IPS-18a (cell line): Measurements from ENCODE around the gene OMA1.
"Not testable (repeated sequence)": the region's sequence is repeated elsewhere in the genome, so short reads cannot be mapped to it uniquely, and the experiment has no call there.

Experiments used
- H3K27ac ChIP-seq: one replicate; pipeline ENCODE4 v1.5.1; 2013; ENCODE audit warnings: low read length
- H3K27me3 ChIP-seq: one replicate; pipeline ENCODE4 v1.6.1; 2013; ENCODE audit warnings: mild to moderate bottlenecking, low read length; ENCODE audit not compliant: control insufficient read depth, insufficient read depth
- H3K36me3 ChIP-seq: one replicate; pipeline ENCODE4 v1.6.1; 2013; ENCODE audit warnings: low read depth, low read length; ENCODE audit not compliant: control insufficient read depth
- H3K4me1 ChIP-seq: one replicate; pipeline ENCODE4 v1.6.1; 2013; ENCODE audit warnings: low read depth, low read length; ENCODE audit not compliant: control insufficient read depth
- H3K4me3 ChIP-seq: one replicate; pipeline ENCODE4 v1.5.1; 2013; ENCODE audit warnings: low read length
- H3K9ac ChIP-seq: one replicate; pipeline ENCODE4 v1.6.1; 2013; ENCODE audit warnings: mild to moderate bottlenecking, low read length, moderate library complexity
- H3K9me3 ChIP-seq: one replicate; pipeline ENCODE4 v1.6.1; 2013; ENCODE audit warnings: low read depth, low read length; ENCODE audit not compliant: control insufficient read depth

OMA1 gene

GRCh38 chr1:58572690-58573089 is 26.2 kb upstream of the OMA1 start:
- no peak overlapping the region for H3K4me3 ChIP-seq
- peaks cover 29% of the 10 kb centered on the region for H3K27me3 ChIP-seq
- H3K9ac ChIP-seq = no peak overlapping the region
- H3K4me1 ChIP-seq = peaks cover 21% of the 10 kb centered on the region
- no peaks in the 10 kb centered on the region for H3K36me3 ChIP-seq
- H3K9me3 ChIP-seq = no peaks in the 10 kb centered on the region
- H3K27ac ChIP-seq = no peak overlapping the region

GRCh38 chr1:58571616-58572015 is 25.1 kb upstream of the OMA1 start:
- H3K36me3 ChIP-seq = no peaks in the 10 kb centered on the region
- H3K27ac ChIP-seq = no peak overlapping the region
- peaks cover 21% of the 10 kb centered on the region for H3K4me1 ChIP-seq
- no peak overlapping the region for H3K4me3 ChIP-seq
- H3K27me3 ChIP-seq = peaks cover 19% of the 10 kb centered on the region
- H3K9me3 ChIP-seq = no peaks in the 10 kb centered on the region
- no peak overlapping the region for H3K9ac ChIP-seq

- H3K9ac ChIP-seq = no peak overlapping the region
- H3K4me1 ChIP-seq = peaks cover 21% of the 10 kb centered on the region
- no peaks in the 10 kb centered on the region for H3K36me3 ChIP-seq
- H3K9me3 ChIP-seq = no peaks in the 10 kb centered on the region
- no peak overlapping the region for H3K4me3 ChIP-seq
- peaks cover 11% of the 10 kb centered on the region for H3K27me3 ChIP-seq
- H3K27ac ChIP-seq = no peak overlapping the region
These were observed 24.3 kb upstream of the OMA1 start for GRCh38 chr1:58570817-58571216.

GRCh38 chr1:58570094-58570493 is 23.6 kb upstream of the OMA1 start:
- Histone ChIP-seq H3K36me3 (no peaks in the 10 kb centered on the region), H3K4me3 (no peak overlapping the region), H3K27me3 (peaks cover 4% of the 10 kb centered on the region), H3K4me1 (peaks cover 21% of the 10 kb centered on the region), H3K9ac (no peak overlapping the region), H3K9me3 (no peaks in the 10 kb centered on the region), H3K27ac (no peak overlapping the region)

- Histone ChIP-seq H3K27me3 (no peaks in the 10 kb centered on the region), H3K4me1 (peaks cover 19% of the 10 kb centered on the region), H3K36me3 (no peaks in the 10 kb centered on the region), H3K9me3 (no peaks in the 10 kb centered on the region), H3K27ac (no peak overlapping the region), H3K9ac (no peak overlapping the region), H3K4me3 (no peak overlapping the region)
These were observed 22.4 kb upstream of the OMA1 start for GRCh38 chr1:58568911-58569310.

GRCh38 chr1:58568271-58568860 is 21.8 kb upstream of the OMA1 start:
- Histone ChIP-seq H3K27ac (no peak overlapping the region), H3K9ac (no peak overlapping the region), H3K9me3 (no peaks in the 10 kb centered on the region), H3K4me1 (peaks cover 14% of the 10 kb centered on the region), H3K4me3 (no peak overlapping the region), H3K27me3 (no peaks in the 10 kb centered on the region), H3K36me3 (no peaks in the 10 kb centered on the region)

- Histone ChIP-seq H3K9ac (no peak overlapping the region), H3K4me3 (no peak overlapping the region), H3K4me1 (peaks cover 4% of the 10 kb centered on the region), H3K36me3 (no peaks in the 10 kb centered on the region), H3K27me3 (no peaks in the 10 kb centered on the region), H3K9me3 (no peaks in the 10 kb centered on the region), H3K27ac (no peak overlapping the region)
These were observed 19.8 kb upstream of the OMA1 start for GRCh38 chr1:58566339-58566738.

GRCh38 chr1:58563715-58564114 is 17.2 kb upstream of the OMA1 start:
- not testable (repeated sequence) for H3K9ac ChIP-seq, H3K36me3 ChIP-seq, H3K4me3 ChIP-seq, H3K4me1 ChIP-seq, H3K9me3 ChIP-seq, H3K27ac ChIP-seq, H3K27me3 ChIP-seq

- Histone ChIP-seq H3K4me3 (no peak overlapping the region), H3K9me3 (no peaks in the 10 kb centered on the region), H3K27ac (no peak overlapping the region), H3K27me3 (no peaks in the 10 kb centered on the region), H3K36me3 (no peaks in the 10 kb centered on the region), H3K9ac (no peak overlapping the region), H3K4me1 (no peaks in the 10 kb centered on the region)
These were observed 15.1 kb upstream of the OMA1 start for GRCh38 chr1:58561633-58562032.

GRCh38 chr1:58555393-58555792 is 8.9 kb upstream of the OMA1 start:
- H3K4me3 ChIP-seq = no peak overlapping the region
- H3K27ac ChIP-seq = no peak overlapping the region
- H3K36me3 ChIP-seq = no peaks in the 10 kb centered on the region
- H3K9ac ChIP-seq = no peak overlapping the region
- H3K4me1 ChIP-seq = no peaks in the 10 kb centered on the region
- no peaks in the 10 kb centered on the region for H3K27me3 ChIP-seq
- H3K9me3 ChIP-seq = no peaks in the 10 kb centered on the region

- H3K36me3 ChIP-seq = no peaks in the 10 kb centered on the region
- no peak overlapping the region for H3K27ac ChIP-seq
- H3K9ac ChIP-seq = no peak overlapping the region
- no peaks in the 10 kb centered on the region for H3K27me3 ChIP-seq
- no peaks in the 10 kb centered on the region for H3K4me1 ChIP-seq
- no peak overlapping the region for H3K4me3 ChIP-seq
- no peaks in the 10 kb centered on the region for H3K9me3 ChIP-seq
These were observed 4.9 kb upstream of the OMA1 start for GRCh38 chr1:58551186-58552140.

- H3K27me3 ChIP-seq, H3K4me3 ChIP-seq, H3K27ac ChIP-seq, H3K9me3 ChIP-seq, H3K9ac ChIP-seq, H3K4me1 ChIP-seq, H3K36me3 ChIP-seq: not testable (repeated sequence)
These were observed 2.8 kb upstream of the OMA1 start for GRCh38 chr1:58549291-58549690.
